NOMO-1 (cell line): ENCODE results near the gene KRTAP22-2.

ENCODE experiments used
- DNase-seq, 2 experiments: peaks; one replicate each; lab custom pipeline; 2025; ENCODE audit not compliant: unreplicated experiment in 2 of 2; lab: John Stamatoyannopoulos, UW

KRTAP22-2 gene

DNA sequence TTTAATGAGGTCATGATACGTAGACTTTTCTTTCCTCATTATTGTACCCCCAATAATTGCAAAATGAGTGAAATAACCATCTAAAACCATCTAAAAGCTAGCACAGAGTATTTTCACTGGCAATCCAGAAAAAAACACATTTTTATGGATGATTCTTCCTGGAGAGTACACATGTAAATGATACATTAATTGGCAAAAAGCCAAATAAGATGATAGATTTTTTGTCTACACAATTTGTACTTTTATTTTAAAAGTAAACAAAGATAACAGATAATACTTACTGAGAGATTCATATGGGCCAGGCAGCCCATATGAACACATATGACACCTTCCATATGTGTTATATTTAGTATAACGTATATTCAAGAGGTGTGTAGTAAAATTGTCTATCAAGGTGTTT lies 26.6 kb downstream of the KRTAP22-2 start:
- no peak for DNase-seq

DNA sequence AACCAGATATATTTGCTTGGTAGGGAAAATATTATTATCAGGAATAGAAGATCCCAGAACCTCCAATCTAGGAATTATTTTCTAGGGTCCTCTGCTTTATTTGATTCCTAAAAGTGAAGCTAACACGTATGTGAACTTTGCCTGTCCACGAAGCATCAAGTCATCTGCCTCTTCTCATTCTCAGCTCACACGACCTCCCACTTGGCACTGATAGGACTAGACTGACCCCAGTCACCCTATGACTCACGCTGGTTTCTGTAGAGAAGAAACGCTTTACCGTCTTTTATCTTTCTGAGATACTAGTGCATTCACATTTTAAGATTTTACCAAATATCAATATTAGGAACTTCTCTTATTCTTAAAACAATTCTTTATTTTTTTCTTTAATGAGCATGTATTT lies 27.1 kb downstream of the KRTAP22-2 start:
- no peak for DNase-seq

DNA sequence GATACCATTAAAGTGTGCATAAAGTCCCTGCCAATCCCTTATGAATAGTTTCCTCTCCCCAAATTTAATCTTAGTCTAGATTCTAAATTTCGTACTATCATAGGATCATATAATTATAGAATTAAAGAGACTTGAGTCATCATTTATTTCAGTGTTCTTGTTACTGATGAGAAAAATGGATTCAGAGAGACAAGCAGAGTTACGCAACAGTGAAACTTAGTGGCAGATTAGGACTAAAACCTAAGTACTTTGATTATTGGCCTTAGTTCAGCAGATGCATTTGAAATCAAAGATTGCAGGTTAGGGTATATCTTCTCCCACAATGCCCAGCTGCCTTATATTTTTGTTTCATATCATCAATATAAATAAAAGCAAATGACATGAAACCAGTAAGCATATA lies 28.2 kb downstream of the KRTAP22-2 start:
- DNase-seq = no peak

DNA sequence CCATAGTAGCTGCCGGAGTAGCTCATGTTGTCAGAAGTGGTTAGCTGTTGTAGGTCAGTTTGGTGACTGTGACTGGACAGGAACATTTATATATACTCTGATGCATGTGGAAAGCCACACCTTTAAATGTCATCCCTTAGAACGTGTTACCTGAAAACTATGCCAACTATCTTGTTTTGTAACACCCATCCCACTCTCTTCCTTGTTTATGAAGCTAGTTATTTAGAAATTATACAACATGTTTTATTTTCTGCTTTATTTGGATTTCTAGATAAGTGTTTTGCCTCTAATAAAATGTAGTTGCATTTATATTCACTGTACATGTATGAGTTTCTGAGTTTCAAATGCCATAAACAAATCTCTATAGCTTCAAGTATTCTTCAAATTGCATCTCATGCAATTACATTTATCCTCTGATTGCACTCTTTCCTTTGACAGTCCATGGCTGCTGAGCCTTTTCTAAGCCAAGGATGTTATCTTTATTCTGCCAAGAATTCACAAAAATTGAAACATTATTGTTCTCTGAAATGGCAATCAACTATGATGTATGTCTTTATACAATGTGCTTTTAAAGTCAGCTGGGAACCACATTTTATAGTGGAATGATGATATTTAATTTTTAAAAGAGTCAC lies 28.8 kb downstream of the KRTAP22-2 start, which contains the start of gene KRTAP19-7:
KRTAP19-7 (minus strand) TSS at position 51 of the 632 bp plus-strand sequence; CDS start at position 26, 25 bp downstream.
- DNase-seq = no peak

DNA sequence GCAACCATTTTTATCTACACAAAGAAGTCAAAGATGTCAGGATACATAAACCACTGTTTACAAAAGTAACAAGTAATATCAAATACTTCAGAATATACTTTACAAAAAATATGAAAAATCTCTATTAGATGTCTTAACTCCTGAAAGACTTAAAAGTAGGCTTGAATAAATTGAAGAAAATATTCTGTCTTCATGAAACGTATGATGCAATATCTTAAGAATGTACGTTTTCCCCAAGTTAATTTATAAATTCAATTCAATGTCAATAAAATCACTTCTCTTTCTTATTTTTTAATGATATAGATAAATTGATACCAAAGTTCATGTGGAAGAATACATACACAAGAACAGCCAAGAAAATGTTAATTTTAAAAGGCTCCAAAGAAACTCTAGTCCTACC lies 35.1 kb downstream of the KRTAP22-2 start:
- DNase-seq = no peak

DNA sequence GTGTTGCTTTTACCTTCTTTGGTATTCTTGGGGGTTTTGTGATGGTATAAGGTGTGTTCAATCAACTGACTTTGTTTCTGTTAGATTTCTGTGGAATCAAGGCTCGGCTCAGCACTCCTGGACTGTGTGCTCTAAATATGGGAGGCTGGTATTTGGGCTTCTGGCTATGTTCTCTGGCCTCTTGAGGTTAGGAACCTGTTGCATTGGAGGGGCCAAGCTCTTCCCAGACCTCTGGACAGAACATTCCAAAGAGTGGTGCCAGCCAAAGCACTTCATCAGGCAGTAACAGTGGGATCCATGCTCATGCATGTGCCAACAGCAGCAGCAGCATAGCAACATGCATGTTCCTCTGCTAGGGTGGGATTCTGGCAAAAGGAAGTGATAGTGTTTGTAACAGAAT lies 37.4 kb downstream of the KRTAP22-2 start:
- no peak for DNase-seq

DNA sequence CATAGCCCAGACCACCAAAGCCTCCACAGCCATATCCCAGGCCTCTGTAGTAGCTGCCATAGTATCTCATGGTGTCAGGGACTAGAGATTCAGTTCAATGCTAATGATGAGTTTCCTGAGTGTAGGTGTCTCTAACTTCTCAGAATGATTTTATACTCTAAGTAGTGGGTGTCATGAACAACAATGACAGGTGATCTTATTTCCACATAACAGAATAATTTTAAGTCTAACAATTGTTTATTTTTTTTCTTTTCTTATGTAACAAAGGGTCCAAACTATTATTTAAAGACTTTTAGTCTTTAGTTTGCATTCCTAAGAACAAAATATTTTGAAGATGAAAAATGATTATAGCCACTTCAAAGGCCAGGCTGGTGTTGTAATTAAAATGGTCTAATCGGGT lies 48.4 kb downstream of the KRTAP22-2 start, which contains the start of gene KRTAP19-6:
KRTAP19-6 (minus strand) TSS at position 101 of the 400 bp plus-strand sequence; CDS start at position 70, 31 bp downstream.
- DNase-seq = no peak
